K562 (cell line): Measurements from ENCODE around the gene RUSC1. TPM values are rescaled to one million over a fixed set of nuclear protein-coding genes. Genes with fewer than 3 reads are reported as not detected.

ENCODE experiments used
- CCNT2 ChIP-seq: IDR thresholded peaks from 2 replicates; pipeline ENCODE4 v1.6.1; 2011; ENCODE audit warnings: borderline replicate concordance, low read depth, mild to moderate bottlenecking, moderate library complexity, mixed read lengths, low read length; ENCODE audit not compliant: insufficient read length; ENCODE audit errors: extremely low read depth
- NFIC ChIP-seq: fragments of 450-650 bp; IDR thresholded peaks from 2 replicates; pipeline ENCODE4 v1.6.1; 2017; ENCODE audit warnings: mild to moderate bottlenecking, inconsistent platforms
- SMARCB1 ChIP-seq: IDR thresholded peaks from 2 replicates; pipeline ENCODE4 v1.6.1; 2011; ENCODE audit warnings: improper control_type of control experiment, low read depth; ENCODE audit not compliant: insufficient read length
- ZBTB8A ChIP-seq: fragments of 450-650 bp; IDR thresholded peaks from 2 replicates; pipeline ENCODE4 v1.6.1; 2018; ENCODE audit warnings: mild to moderate bottlenecking, moderate library complexity; ENCODE audit not compliant: partially characterized antibody
- ZFP1 ChIP-seq: fragments of 450-650 bp; formaldehyde crosslinking; IDR thresholded peaks from 2 replicates; pipeline ENCODE4 v1.4.0; 2020; ENCODE audit warnings: mild to moderate bottlenecking, mixed read lengths
- ZNF431 ChIP-seq: sonication (generic); formaldehyde crosslinking; IDR thresholded peaks from 2 replicates; pipeline ENCODE4 v1.8.0; 2022; ENCODE audit warnings: mild to moderate bottlenecking, missing genetic modification reagents
- ZNF609 ChIP-seq: sonication (generic); formaldehyde crosslinking; IDR thresholded peaks from 2 replicates; pipeline ENCODE4 v1.8.1; 2023; ENCODE audit warnings: missing genetic modification reagents, mild to moderate bottlenecking, borderline replicate concordance
- ZSCAN32 ChIP-seq: fragments of 450-650 bp; formaldehyde crosslinking; IDR thresholded peaks from 2 replicates; pipeline ENCODE4 v1.4.0; 2020; ENCODE audit warnings: mild to moderate bottlenecking, moderate library complexity
- polyA plus RNA-seq, 8 experiments: library from polyadenylated mRNA; depleted of rRNA in 4 of 8; stranded (reverse) in 5 of 8; unstranded in 3 of 8; fragments of >200 nt; fragmentation: Nextera tagmentation in 2 of 8; fragmentation: Illumina TruSeq in 1 of 8; extraction: Ambion mirVana in 2 of 8; extraction: Trizol in 1 of 8; gene quantifications; 2 replicates each; pipeline versions ENCODE4 v1.2.1 to v1.2.3, GENCODE V29; 2011 to 2014; ENCODE audit warnings: inconsistent platforms in 1 of 8, missing spikeins in 1 of 8
- total RNA-seq, 7 experiments: library from RNA; depleted of rRNA in 6 of 7; stranded (reverse); fragments of >200 nt in 6 of 7; fragmentation: Illumina TruSeq in 2 of 7; extraction: Trizol in 2 of 7; gene quantifications; 2 replicates each; pipeline versions ENCODE4 v1.2.1 to v1.2.3, GENCODE V29; 2011 to 2021; ENCODE audit warnings: low replicate concordance in 1 of 7
- TF ChIP-seq, protein P1 (sequence below): fragments of 200-600 bp; sonication (generic); IDR thresholded peaks from one replicate; pipeline ENCODE4 v1.6.1; 2012; ENCODE audit warnings: mild to moderate bottlenecking, low read depth, low read length, inconsistent platforms
- TF ChIP-seq, protein P2 (sequence below): fragments of 450-650 bp; IDR thresholded peaks from 2 replicates; pipeline ENCODE4 v1.6.1; 2017; ENCODE audit warnings: mild to moderate bottlenecking, moderate library complexity

Gene RUSC1
- total and polyA plus RNA-seq, 9 of the 15 experiments (the other 6 are each of a cell fraction or from before 2014, with no cell fraction given) = 5.7 to 68.3 (median 33.6) TPM

DNA sequence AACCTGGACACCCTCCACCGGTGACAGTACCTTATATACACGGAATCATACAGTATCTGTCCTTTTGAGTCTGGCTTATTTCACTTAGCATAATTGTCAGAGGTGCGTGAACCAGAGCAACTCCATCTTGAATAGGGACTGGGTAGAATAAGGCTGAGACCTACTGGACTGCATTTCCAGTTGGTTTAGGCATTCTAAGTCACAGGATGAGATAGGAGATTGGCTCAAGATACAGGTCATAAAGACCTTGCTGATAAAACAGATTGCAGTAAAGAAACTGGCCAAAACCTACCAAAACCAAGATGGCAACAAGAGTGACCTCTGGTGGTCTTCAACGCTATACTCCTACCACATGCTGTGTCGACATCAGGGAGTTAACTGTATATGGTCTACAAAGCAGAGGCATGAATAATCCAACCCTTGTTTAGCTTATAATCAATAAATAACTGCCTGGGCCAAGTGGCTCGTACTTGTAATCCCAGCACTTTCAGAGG, 13.4 kb upstream of the RUSC1 start (continued):
- no peak for TF ChIP-seq ZNF431 (CRISPR knock-in tag)
- peak; percentile 72; the same call in 1 of the 2 replicates for TF ChIP-seq ZFP1 (CRISPR knock-in tag)
- no peak for TF ChIP-seq NFIC
- TF ChIP-seq CCNT2 = no peak
- TF ChIP-seq SMARCB1 = no peak
- peak; percentile 9; the same call in 1 of the 2 replicates for TF ChIP-seq ZSCAN32
- TF ChIP-seq, protein P1, sequence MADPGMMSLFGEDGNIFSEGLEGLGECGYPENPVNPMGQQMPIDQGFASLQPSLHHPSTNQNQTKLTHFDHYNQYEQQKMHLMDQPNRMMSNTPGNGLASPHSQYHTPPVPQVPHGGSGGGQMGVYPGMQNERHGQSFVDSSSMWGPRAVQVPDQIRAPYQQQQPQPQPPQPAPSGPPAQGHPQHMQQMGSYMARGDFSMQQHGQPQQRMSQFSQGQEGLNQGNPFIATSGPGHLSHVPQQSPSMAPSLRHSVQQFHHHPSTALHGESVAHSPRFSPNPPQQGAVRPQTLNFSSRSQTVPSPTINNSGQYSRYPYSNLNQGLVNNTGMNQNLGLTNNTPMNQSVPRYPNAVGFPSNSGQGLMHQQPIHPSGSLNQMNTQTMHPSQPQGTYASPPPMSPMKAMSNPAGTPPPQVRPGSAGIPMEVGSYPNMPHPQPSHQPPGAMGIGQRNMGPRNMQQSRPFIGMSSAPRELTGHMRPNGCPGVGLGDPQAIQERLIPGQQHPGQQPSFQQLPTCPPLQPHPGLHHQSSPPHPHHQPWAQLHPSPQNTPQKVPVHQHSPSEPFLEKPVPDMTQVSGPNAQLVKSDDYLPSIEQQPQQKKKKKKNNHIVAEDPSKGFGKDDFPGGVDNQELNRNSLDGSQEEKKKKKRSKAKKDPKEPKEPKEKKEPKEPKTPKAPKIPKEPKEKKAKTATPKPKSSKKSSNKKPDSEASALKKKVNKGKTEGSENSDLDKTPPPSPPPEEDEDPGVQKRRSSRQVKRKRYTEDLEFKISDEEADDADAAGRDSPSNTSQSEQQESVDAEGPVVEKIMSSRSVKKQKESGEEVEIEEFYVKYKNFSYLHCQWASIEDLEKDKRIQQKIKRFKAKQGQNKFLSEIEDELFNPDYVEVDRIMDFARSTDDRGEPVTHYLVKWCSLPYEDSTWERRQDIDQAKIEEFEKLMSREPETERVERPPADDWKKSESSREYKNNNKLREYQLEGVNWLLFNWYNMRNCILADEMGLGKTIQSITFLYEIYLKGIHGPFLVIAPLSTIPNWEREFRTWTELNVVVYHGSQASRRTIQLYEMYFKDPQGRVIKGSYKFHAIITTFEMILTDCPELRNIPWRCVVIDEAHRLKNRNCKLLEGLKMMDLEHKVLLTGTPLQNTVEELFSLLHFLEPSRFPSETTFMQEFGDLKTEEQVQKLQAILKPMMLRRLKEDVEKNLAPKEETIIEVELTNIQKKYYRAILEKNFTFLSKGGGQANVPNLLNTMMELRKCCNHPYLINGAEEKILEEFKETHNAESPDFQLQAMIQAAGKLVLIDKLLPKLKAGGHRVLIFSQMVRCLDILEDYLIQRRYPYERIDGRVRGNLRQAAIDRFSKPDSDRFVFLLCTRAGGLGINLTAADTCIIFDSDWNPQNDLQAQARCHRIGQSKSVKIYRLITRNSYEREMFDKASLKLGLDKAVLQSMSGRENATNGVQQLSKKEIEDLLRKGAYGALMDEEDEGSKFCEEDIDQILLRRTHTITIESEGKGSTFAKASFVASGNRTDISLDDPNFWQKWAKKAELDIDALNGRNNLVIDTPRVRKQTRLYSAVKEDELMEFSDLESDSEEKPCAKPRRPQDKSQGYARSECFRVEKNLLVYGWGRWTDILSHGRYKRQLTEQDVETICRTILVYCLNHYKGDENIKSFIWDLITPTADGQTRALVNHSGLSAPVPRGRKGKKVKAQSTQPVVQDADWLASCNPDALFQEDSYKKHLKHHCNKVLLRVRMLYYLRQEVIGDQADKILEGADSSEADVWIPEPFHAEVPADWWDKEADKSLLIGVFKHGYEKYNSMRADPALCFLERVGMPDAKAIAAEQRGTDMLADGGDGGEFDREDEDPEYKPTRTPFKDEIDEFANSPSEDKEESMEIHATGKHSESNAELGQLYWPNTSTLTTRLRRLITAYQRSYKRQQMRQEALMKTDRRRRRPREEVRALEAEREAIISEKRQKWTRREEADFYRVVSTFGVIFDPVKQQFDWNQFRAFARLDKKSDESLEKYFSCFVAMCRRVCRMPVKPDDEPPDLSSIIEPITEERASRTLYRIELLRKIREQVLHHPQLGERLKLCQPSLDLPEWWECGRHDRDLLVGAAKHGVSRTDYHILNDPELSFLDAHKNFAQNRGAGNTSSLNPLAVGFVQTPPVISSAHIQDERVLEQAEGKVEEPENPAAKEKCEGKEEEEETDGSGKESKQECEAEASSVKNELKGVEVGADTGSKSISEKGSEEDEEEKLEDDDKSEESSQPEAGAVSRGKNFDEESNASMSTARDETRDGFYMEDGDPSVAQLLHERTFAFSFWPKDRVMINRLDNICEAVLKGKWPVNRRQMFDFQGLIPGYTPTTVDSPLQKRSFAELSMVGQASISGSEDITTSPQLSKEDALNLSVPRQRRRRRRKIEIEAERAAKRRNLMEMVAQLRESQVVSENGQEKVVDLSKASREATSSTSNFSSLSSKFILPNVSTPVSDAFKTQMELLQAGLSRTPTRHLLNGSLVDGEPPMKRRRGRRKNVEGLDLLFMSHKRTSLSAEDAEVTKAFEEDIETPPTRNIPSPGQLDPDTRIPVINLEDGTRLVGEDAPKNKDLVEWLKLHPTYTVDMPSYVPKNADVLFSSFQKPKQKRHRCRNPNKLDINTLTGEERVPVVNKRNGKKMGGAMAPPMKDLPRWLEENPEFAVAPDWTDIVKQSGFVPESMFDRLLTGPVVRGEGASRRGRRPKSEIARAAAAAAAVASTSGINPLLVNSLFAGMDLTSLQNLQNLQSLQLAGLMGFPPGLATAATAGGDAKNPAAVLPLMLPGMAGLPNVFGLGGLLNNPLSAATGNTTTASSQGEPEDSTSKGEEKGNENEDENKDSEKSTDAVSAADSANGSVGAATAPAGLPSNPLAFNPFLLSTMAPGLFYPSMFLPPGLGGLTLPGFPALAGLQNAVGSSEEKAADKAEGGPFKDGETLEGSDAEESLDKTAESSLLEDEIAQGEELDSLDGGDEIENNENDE = no peak
- TF ChIP-seq ZBTB8A = no peak
- no peak for TF ChIP-seq ZNF609
- TF ChIP-seq, protein P2, sequence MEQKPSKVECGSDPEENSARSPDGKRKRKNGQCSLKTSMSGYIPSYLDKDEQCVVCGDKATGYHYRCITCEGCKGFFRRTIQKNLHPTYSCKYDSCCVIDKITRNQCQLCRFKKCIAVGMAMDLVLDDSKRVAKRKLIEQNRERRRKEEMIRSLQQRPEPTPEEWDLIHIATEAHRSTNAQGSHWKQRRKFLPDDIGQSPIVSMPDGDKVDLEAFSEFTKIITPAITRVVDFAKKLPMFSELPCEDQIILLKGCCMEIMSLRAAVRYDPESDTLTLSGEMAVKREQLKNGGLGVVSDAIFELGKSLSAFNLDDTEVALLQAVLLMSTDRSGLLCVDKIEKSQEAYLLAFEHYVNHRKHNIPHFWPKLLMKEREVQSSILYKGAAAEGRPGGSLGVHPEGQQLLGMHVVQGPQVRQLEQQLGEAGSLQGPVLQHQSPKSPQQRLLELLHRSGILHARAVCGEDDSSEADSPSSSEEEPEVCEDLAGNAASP = no peak
